Activated CD4-positive, alpha-beta T cell treated with anti-CD3 and anti-CD28 coated beads, Interleukin-2, amount 10 ng/mL, durations not matched to agents 7 days and 5 days (primary cell): ENCODE measurements around the gene HLA-DPA1. TPM values are rescaled to one million over a fixed set of nuclear protein-coding genes. Genes with fewer than 3 reads are reported as not detected.
A peak's percentile ranks its signal among the peaks of the same experiment; 100 is the strongest.

Source experiments
- CTCF ChIA-PET: fragments of 350-600 bp; sonication (Branson Sonifier 250); formaldehyde crosslinking; loops from one replicate; lab custom pipeline; 2021; ENCODE audit warnings: antibody characterized with exemption; lab: Charles Lee
- POLR2A ChIA-PET: fragments of 350-600 bp; sonication (Branson Sonifier 250); formaldehyde crosslinking; loops from one replicate; lab custom pipeline; 2021; ENCODE audit warnings: antibody characterized with exemption; lab: Charles Lee
- DNase-seq: peaks from one replicate; pipeline ENCODE4 v3.0.0-alpha.2; 2020
- H3K27ac Mint-ChIP-seq: one replicate; pipeline ENCODE4 v1.8.0; 2021; ENCODE audit warnings: mild to moderate bottlenecking, moderate library complexity, mixed read lengths
- H3K27me3 Mint-ChIP-seq: one replicate; pipeline ENCODE4 v1.8.0; 2021; ENCODE audit warnings: mixed read lengths
- H3K36me3 Mint-ChIP-seq: one replicate; pipeline ENCODE4 v1.8.0; 2021; ENCODE audit warnings: low read depth, mixed read lengths
- H3K4me1 Mint-ChIP-seq: one replicate; pipeline ENCODE4 v1.8.0; 2021; ENCODE audit warnings: mixed read lengths
- H3K4me3 Mint-ChIP-seq: one replicate; pipeline ENCODE4 v1.8.0; 2021; ENCODE audit warnings: mild to moderate bottlenecking, moderate library complexity, mixed read lengths
- H3K9me3 Mint-ChIP-seq: one replicate; pipeline ENCODE4 v1.8.0; 2021; ENCODE audit warnings: mixed read lengths
- total RNA-seq, 2 experiments: library from RNA; stranded (reverse); gene quantifications; one replicate each; pipeline ENCODE4 v1.2.3, GENCODE V29; 2021

The HLA-DPA1 gene
- total RNA-seq, 2 experiments from 2014 or later: 26.2 to 29.6 TPM

- Mint-ChIP-seq H3K27me3 (peaks cover 5% of the 10 kb centered on the region), H3K4me1 (peaks cover 20% of the 10 kb centered on the region), H3K4me3 (no peak overlapping the region), H3K9me3 (no peaks in the 10 kb centered on the region), H3K27ac (no peak overlapping the region), H3K36me3 (no peaks in the 10 kb centered on the region)
- CTCF ChIA-PET: interaction anchor here (1.6 kb wide), 1 partner anchor 15 kb away, joined by 4 read pairs; no protein-coding TSS in a partner anchor
- DNase-seq: no peak
- POLR2A ChIA-PET: no interaction called here
These were observed 9.3 kb upstream of the HLA-DPA1 start for GRCh38 chr6:33082702-33083101.

- H3K4me3 Mint-ChIP-seq: no peak overlapping the region
- H3K9me3 Mint-ChIP-seq: no peaks in the 10 kb centered on the region
- CTCF ChIA-PET: interaction anchor here (0.8 to 1.6 kb wide), 3 partner anchors 17 to 167 kb away, joined by 3 to 4 read pairs (median 4); no protein-coding TSS in a partner anchor
- H3K36me3 Mint-ChIP-seq: no peaks in the 10 kb centered on the region
- POLR2A ChIA-PET: interaction anchor here (1.2 kb wide), 1 partner anchor 48 kb away, joined by 5 read pairs; no protein-coding TSS in a partner anchor
- H3K4me1 Mint-ChIP-seq: peaks cover 27% of the 10 kb centered on the region
- H3K27me3 Mint-ChIP-seq: peaks cover 5% of the 10 kb centered on the region
- peak overlapping the region; percentile 39 for H3K27ac Mint-ChIP-seq
- no peak for DNase-seq
These were observed 7.8 kb upstream of the HLA-DPA1 start for GRCh38 chr6:33081098-33081824.

GRCh38 chr6:33080127-33081089 lies 7.0 kb upstream of the HLA-DPA1 start:
- Mint-ChIP-seq H3K4me3 (no peak overlapping the region), H3K27me3 (peaks cover 5% of the 10 kb centered on the region), H3K36me3 (no peaks in the 10 kb centered on the region), H3K9me3 (no peaks in the 10 kb centered on the region), H3K27ac (peak overlapping the region; percentile 68), H3K4me1 (peaks cover 35% of the 10 kb centered on the region)
- ChIA-PET POLR2A (interaction anchor here (1.2 kb wide), 1 partner anchor 49 kb away, joined by 5 read pairs; no protein-coding TSS in a partner anchor), CTCF (no interaction called here)
- no peak for DNase-seq

- H3K9me3 Mint-ChIP-seq: no peaks in the 10 kb centered on the region
- no peak overlapping the region for H3K4me3 Mint-ChIP-seq
- ChIA-PET CTCF (no interaction called here), POLR2A (interaction anchor here (1.2 kb wide), 1 partner anchor 50 kb away, joined by 5 read pairs; no protein-coding TSS in a partner anchor)
- H3K4me1 Mint-ChIP-seq: peaks cover 40% of the 10 kb centered on the region
- no peak for DNase-seq
- H3K36me3 Mint-ChIP-seq: no peaks in the 10 kb centered on the region
- H3K27ac Mint-ChIP-seq: no peak overlapping the region
- H3K27me3 Mint-ChIP-seq: peaks cover 5% of the 10 kb centered on the region
These were observed 6.1 kb upstream of the HLA-DPA1 start for GRCh38 chr6:33079580-33079979.

- H3K4me1 Mint-ChIP-seq: peaks cover 40% of the 10 kb centered on the region
These were observed 5.6 kb upstream of the HLA-DPA1 start for GRCh38 chr6:33078919-33079521.

GRCh38 chr6:33078442-33078841 lies 5.0 kb upstream of the HLA-DPA1 start:
- ChIA-PET CTCF (interaction anchor here (1.1 kb wide), 1 partner anchor 38 kb away, joined by 3 read pairs; no protein-coding TSS in a partner anchor), POLR2A (no interaction called here)
- Mint-ChIP-seq H3K4me1 (peaks cover 43% of the 10 kb centered on the region), H3K27ac (no peak overlapping the region), H3K4me3 (no peak overlapping the region), H3K27me3 (peaks cover 5% of the 10 kb centered on the region), H3K36me3 (no peaks in the 10 kb centered on the region), H3K9me3 (no peaks in the 10 kb centered on the region)
- no peak for DNase-seq

More at GRCh38 chr6:33078919-33079521, 5.6 kb upstream of the HLA-DPA1 start:
- POLR2A ChIA-PET: no interaction called here
- Mint-ChIP-seq H3K36me3 (no peaks in the 10 kb centered on the region), H3K4me3 (no peak overlapping the region), H3K27ac (no peak overlapping the region), H3K9me3 (no peaks in the 10 kb centered on the region), H3K27me3 (peaks cover 5% of the 10 kb centered on the region)
- CTCF ChIA-PET: interaction anchor here (1.1 kb wide), 1 partner anchor 38 kb away, joined by 3 read pairs; no protein-coding TSS in a partner anchor
- no peak for DNase-seq

GRCh38 chr6:33077908-33078307 lies 4.5 kb upstream of the HLA-DPA1 start:
- Mint-ChIP-seq H3K9me3 (no peaks in the 10 kb centered on the region), H3K27me3 (peaks cover 5% of the 10 kb centered on the region), H3K4me3 (no peak overlapping the region), H3K4me1 (peaks cover 46% of the 10 kb centered on the region), H3K36me3 (no peaks in the 10 kb centered on the region), H3K27ac (no peak overlapping the region)
- no peak for DNase-seq
- ChIA-PET CTCF (interaction anchor here (1.1 kb wide), 1 partner anchor 37 kb away, joined by 3 read pairs; no protein-coding TSS in a partner anchor), POLR2A (no interaction called here)

- Mint-ChIP-seq H3K36me3 (no peaks in the 10 kb centered on the region), H3K4me3 (peak overlapping the region; percentile 72), H3K27ac (no peak overlapping the region), H3K27me3 (peaks cover 5% of the 10 kb centered on the region), H3K4me1 (peaks cover 43% of the 10 kb centered on the region), H3K9me3 (no peaks in the 10 kb centered on the region)
- no peak for DNase-seq
- POLR2A ChIA-PET: no interaction called here
- CTCF ChIA-PET: interaction anchor here (0.5 to 1.1 kb wide), 4 partner anchors 9 to 86 kb away, joined by 4 read pairs; no protein-coding TSS in a partner anchor
These were observed 3.0 kb upstream of the HLA-DPA1 start for GRCh38 chr6:33076406-33076934.

GRCh38 chr6:33075568-33076405 lies 2.3 kb upstream of the HLA-DPA1 start, which contains the start of gene HLA-DPB1:
TSS of gene HLA-DPB1 (plus strand) at chr6:33075990. CDS start at chr6:33076042, 52 bp downstream.
- peak; percentile 57 for DNase-seq
- Mint-ChIP-seq H3K27me3 (peaks cover 5% of the 10 kb centered on the region), H3K36me3 (no peaks in the 10 kb centered on the region), H3K9me3 (no peaks in the 10 kb centered on the region), H3K4me1 (peaks cover 43% of the 10 kb centered on the region), H3K27ac (peak within 1 kb of the TSS; percentile 68), H3K4me3 (peak within 1 kb of the TSS; percentile 72)
- ChIA-PET CTCF (interaction anchor here (0.5 to 1.1 kb wide), 5 partner anchors 9 to 85 kb away, joined by 3 to 4 read pairs (median 4); no protein-coding TSS in a partner anchor), POLR2A (no interaction called here)

- no peak for DNase-seq
- peaks cover 5% of the 10 kb centered on the region for H3K27me3 Mint-ChIP-seq
- peak overlapping the region; percentile 25 for H3K27ac Mint-ChIP-seq
- ChIA-PET CTCF (interaction anchor here (0.8 to 1.1 kb wide), 3 partner anchors 8 to 38 kb away, joined by 3 to 4 read pairs (median 4); no protein-coding TSS in a partner anchor), POLR2A (no interaction called here)
- H3K36me3 Mint-ChIP-seq: no peaks in the 10 kb centered on the region
- peak overlapping the region; percentile 72 for H3K4me3 Mint-ChIP-seq
- H3K9me3 Mint-ChIP-seq: no peaks in the 10 kb centered on the region
- peaks cover 44% of the 10 kb centered on the region for H3K4me1 Mint-ChIP-seq
These were observed 1.7 kb upstream of the HLA-DPA1 start for GRCh38 chr6:33075208-33075567.

- ChIA-PET CTCF (interaction anchor here (1.3 kb wide), 2 partner anchors 8 to 18 kb away, joined by 3 read pairs; no protein-coding TSS in a partner anchor), POLR2A (no interaction called here)
- Mint-ChIP-seq H3K9me3 (peaks cover 11% of the 10 kb centered on the region), H3K36me3 (peaks cover 20% of the 10 kb centered on the region), H3K27ac (no peak overlapping the region), H3K27me3 (no peaks in the 10 kb centered on the region), H3K4me3 (peak overlapping the region; percentile 79), H3K4me1 (peaks cover 45% of the 10 kb centered on the region)
- DNase-seq: no peak
These were observed 845 bp downstream of the HLA-DPA1 start for GRCh38 chr6:33072508-33073100.
